Left kidney (tissue), 2 donors: ENCODE data around the gene TLL2. TPM values are rescaled to one million over a fixed set of nuclear protein-coding genes. Genes with fewer than 3 reads are reported as not detected.

Experiments
- DNase-seq: peaks from one replicate; pipeline ENCODE4 v3.0.0-alpha.2; 2013
- polyA plus RNA-seq: library from polyadenylated mRNA; unstranded; fragments of 120-200 nt; gene quantifications from one replicate; pipeline ENCODE4 v1.2.1, GENCODE V29; 2013; ENCODE audit not compliant: insufficient read length

Gene TLL2
- polyA plus RNA-seq, 1 donor, result 0.78 TPM

- no peak for DNase-seq
Observed at GRCh38 chr10:96507044-96507443, 6.7 kb downstream of the TLL2 start.

GRCh38 chr10:96505150-96506136 is 8.3 kb downstream of the TLL2 start:
- DNase-seq, result no peak

- DNase-seq, result no peak
Observed at GRCh38 chr10:96502561-96503282, 11.0 kb downstream of the TLL2 start.

GRCh38 chr10:96501985-96502384 is 11.7 kb downstream of the TLL2 start:
- no peak for DNase-seq

- DNase-seq, result no peak
Observed at GRCh38 chr10:96500519-96500918, 13.2 kb downstream of the TLL2 start.

GRCh38 chr10:96500050-96500449 is 13.7 kb downstream of the TLL2 start:
- DNase-seq, result no peak

GRCh38 chr10:96497391-96497790 is 16.3 kb downstream of the TLL2 start:
- DNase-seq, result no peak

- DNase-seq, result peak; percentile 53
Observed at GRCh38 chr10:96496281-96496925, 17.3 kb downstream of the TLL2 start.

- no peak for DNase-seq
Observed at GRCh38 chr10:96495544-96495943, 18.2 kb downstream of the TLL2 start.

GRCh38 chr10:96494694-96495093 is 19.0 kb downstream of the TLL2 start:
- no peak for DNase-seq

GRCh38 chr10:96493871-96494525 is 19.7 kb downstream of the TLL2 start:
- no peak for DNase-seq

GRCh38 chr10:96493254-96493653 is 20.5 kb downstream of the TLL2 start:
- DNase-seq, result no peak

GRCh38 chr10:96491303-96491702 is 22.4 kb downstream of the TLL2 start:
- DNase-seq, result no peak

GRCh38 chr10:96488161-96488935 is 25.4 kb downstream of the TLL2 start:
- DNase-seq, result no peak

GRCh38 chr10:96482815-96483588 is 30.7 kb downstream of the TLL2 start:
- DNase-seq, result no peak

- no peak for DNase-seq
Observed at GRCh38 chr10:96478355-96478754, 35.4 kb downstream of the TLL2 start.

- no peak for DNase-seq
Observed at GRCh38 chr10:96473866-96474265, 39.9 kb downstream of the TLL2 start.

GRCh38 chr10:96470116-96470743 is 43.5 kb downstream of the TLL2 start:
- DNase-seq, result peak; percentile 14

GRCh38 chr10:96468845-96469244 is 44.9 kb downstream of the TLL2 start:
- DNase-seq, result no peak

GRCh38 chr10:96465599-96465998 is 48.1 kb downstream of the TLL2 start:
- DNase-seq, result no peak
